HG02588 (cell line): ENCODE results near the gene THAP9.
"Not testable (repeated sequence)": the region's sequence is repeated elsewhere in the genome, so short reads cannot be mapped to it uniquely, and the experiment has no call there.

Source experiments
- ATAC-seq: cut with Tn5 transposase; IDR thresholded peaks from one replicate; pipeline ENCODE4 v1.9.1; 2021; ENCODE audit warnings: mild to moderate bottlenecking, moderate library complexity; ENCODE audit not compliant: unreplicated experiment

Gene THAP9

DNA sequence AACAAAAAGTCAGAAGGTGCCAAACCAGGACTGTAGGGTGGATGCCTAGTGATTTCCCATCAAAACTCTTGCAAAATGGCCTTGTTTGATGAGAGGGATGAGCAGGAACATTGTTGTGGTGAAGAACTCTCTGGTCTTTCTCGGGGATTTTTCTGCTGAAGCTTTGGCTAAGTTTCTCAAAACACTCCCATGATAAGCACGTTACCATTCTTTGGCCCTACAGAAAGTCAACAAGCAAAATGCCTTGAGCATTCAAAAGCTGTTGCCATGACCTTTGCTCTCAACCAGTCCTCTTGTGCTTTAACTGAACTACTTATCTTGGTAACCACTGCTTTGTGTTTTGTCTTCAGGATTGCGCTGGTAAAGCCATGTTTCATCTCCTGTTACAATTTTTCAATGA lies 6.6 kb upstream of the THAP9 start:
- ATAC-seq = no peak

DNA sequence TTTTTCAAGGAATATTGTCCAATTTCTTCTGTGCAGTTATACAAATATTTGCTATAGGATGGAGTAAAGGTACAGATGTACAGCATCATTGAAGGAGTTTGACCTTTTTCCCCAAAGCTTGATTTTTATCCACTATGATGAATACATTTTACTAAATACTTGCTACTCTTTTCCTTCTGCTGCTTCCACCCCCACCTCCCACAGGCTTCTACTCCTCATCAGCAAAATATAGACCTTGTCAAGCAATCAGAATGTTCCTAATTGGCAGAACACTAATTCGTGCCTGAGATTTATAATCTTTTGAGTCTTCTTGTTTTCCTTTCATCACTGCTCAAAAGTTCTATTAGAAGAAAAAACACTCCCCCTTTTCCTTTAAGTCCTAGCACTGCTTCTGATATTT lies 3.8 kb upstream of the THAP9 start:
- no peak for ATAC-seq

DNA sequence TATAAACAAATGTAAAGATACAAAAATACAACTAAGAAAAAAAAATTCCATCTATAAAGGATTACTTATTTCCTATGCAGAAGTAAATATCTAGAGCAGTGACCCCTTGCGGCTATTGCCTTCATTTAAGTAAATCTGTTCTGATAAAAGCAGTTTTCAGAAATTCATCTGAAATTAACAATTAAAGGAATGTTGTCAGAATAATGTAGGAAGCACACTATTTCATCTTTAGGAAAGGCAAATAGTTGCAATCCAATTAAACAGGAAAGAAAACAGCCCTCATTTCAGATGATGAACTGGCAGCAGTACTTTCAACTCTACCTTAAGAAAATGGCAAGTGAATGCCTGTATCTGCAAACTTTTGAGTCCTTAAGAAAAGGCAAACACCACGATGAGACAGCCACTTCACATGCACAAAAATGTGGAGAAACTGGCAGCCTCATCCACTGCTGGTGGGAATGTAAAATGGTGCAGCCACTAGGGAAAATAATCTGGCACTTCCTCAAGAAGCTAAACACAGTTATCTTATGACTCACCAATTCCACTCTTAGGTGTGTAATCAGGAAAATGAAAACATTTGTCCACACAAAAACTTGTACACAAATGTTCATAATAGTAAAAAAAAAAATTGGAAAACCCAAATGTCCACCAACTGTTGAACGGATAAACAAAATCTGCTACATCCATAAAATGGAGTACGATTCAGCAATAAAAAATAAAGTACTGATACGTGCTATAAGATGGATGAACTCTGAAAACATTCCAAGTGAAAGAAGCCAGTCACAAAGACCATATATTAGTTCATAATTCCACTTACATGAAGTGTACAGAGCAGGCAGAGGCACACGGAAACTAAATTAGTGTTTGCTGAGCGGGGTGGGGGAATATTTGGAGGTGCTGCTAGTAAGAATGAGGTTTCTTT lies 2.0 kb upstream of the THAP9 start:
- no peak for ATAC-seq

DNA sequence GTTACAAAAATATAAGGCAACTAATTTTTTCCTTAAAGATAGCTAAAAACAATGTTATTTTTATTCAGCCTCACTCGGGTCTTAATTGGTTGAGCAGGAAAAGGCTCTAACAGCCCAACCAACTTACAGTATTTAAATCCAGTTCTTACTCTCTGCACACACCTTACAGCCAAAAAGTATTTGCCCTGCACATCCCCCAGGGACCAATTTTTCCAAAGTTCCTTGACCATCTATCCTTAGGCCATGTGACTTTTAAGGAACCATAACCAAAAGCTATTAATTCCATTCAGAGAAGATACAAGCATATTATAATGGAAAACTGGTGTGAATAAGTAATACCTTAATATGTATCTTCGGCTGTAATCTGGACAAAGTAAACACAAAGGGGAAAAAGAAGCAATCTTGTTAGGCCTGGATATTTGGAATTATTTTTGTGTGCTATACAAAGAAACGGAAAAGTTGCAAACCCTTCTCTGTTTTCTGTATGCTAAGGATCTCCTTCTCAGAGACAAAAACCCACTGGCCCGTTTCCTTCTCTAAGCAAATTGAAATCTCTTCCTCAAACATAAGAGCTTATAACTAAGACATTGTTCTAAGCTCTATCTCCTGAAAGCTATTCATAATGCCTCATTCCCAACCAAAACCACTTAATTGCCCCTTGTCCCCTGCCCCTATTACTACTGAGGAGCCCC lies 1.0 kb upstream of the THAP9 start:
- no peak for ATAC-seq

DNA sequence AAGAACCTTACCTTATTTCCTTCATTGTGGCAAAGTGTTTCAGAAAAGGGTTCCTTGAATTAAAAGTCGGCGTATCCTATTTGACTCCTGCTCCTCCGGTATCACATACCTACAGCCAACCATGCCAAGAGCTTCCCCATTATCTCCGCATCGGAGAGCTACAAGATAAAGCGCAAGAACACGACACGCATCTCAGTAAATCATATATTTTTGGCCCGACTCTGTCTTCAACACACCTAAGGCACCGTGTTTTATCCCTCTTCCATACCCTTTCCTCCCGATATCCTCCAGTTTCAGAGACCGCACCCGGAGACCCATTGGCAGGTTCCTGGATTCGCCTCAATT lies 497 bp upstream of the THAP9 start:
- ATAC-seq = peak; percentile 1

DNA sequence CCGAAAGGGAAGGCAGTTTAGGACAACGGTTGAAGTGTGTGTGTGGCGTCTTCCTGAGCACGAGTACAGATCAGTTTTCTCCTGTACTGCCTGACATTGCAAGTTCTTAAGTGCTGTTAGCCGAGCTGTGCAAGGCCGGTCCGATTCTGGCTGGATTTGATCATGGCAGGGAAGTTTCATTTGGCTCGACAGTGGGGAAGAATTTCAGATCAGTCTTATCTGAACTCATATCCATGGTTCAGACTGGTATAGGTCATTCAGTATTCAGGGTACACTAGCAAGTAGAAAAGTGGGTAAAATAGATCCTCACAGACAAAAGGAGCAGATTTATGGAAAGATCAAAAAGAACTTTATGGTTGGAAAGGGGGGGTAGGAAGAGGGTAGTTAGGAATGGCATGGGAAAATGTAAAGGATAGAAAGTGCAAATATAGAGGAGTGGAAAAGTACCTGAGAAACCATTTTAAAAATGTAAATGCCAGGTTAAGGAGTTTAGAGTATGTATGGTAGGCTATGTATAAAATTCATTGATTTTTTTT lies 716 bp downstream of the THAP9 start:
- ATAC-seq = no peak

DNA sequence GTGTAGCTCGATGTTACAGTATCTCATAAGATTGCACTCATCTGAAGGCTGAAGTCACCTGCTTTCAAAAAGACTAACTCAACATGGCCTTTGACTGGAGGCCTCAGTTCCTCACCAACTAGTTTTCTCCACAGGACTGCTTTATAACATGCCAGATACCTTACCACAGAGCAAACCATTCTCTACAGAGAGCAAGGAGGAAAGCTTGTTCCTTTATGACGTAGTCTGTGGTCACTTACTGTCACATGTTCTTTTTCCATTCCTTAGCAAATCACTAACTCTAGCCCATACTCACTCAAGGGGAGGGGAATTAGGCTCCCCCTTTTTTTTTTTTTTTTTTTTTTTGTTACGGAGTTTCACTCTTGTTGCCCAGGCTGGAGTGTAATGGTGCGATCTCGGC lies 3.2 kb downstream of the THAP9 start:
- no peak for ATAC-seq

DNA sequence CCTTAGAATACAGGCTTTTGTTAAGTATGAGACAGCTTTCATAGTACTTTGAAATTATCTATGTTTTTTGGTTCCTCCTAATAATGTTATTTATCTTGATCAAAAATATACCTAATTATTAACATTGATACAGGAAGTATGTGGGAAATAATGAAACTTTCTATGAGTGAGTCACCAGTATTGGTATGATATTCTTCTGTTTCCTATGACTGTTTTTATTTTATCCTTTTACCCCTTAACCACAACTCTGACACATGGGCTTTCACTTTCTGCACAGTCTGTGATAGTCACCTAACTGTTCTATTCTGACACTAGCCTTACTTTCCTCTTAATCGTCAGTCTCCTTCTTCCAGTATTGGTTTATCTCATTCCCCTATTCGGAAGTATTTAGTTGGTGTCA lies 4.7 kb downstream of the THAP9 start:
- ATAC-seq = peak; percentile 29

DNA sequence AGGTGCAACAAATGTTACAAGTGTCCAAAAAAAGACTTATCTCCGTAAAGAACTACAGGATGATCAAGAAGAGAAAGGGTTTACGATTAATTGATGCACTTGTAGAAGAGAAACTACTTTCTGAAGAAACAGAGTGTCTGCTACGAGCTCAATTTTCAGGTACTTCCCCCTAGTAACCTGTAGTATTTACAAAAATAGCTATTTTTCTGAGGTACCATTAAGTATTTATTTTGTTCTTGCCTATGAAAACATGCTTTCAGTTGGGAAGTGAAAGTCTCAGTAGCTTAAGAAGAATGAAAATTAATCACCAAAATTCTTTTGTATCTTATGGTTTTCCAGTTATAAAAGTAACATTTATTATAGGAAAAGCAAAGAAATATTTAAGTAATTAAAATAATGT lies 5.9 kb downstream of the THAP9 start:
- no peak for ATAC-seq

DNA sequence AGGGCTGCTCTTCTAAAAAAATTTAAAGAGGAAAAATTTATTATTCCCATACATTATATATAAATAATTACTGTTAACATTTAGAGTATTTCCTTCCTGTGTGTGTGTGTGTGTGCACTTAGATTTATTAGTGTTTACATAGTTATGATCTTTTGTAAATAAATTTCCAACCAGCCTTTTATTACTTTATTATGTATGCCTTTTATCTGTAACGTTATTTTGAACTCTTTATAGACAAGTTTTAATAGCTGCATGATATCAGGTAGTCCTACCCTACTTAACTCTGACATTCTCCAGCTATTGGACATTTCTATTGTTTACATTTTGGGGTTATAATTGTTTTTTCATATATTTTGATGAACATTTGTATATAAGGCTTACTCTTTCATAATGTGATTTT lies 8.8 kb downstream of the THAP9 start:
- ATAC-seq = no peak

DNA sequence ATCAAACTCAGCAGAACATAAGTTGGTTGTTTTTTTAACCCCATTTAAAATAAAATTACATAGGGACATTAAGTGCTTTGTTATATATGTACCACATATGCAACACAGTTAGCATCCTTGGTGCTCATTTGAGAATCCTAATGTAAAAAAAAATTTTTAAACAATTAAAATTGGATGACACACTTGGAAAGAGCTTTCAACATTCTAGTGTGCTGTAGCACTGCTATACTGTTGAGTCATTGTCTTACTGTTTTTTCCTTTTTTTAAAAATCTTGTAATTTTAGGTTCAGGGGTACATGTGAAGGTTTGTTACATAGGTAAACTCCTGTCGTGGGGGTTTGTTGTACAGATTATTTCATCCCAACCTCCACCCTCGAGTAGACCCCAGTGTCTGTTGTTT lies 12.8 kb downstream of the THAP9 start:
- no peak for ATAC-seq

DNA sequence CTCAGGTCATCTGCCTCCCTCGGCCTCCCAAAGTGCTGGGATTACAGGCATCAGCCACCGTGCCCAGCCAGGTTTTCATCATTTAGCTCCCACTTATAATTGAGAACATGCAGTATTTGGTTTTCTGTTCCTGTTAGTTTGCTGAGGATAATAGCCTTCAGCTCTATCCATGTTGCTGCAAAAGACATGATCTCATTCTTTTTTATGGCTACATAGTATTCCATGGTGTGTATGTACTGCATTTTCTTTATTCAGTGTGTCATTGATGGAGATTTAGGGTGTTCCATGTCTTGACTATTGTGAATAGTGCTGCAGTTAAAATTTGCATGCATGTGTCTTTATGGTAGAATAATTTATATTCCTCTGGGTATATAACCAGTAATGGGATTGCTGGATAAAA lies 13.4 kb downstream of the THAP9 start:
- not testable (repeated sequence) for ATAC-seq

DNA sequence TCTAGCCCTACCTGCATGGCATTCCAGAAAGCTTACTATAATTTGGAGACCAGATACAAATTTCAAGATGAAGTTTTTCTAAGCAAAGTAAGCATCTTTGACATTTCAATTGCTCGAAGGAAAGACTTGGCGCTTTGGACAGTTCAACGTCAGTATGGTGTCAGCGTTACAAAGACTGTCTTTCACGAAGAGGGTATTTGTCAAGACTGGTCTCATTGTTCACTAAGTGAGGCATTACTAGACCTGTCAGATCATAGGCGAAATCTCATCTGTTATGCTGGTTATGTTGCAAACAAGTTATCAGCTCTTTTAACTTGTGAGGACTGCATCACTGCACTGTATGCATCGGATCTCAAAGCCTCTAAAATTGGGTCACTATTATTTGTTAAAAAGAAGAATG lies 17.6 kb downstream of the THAP9 start:
- ATAC-seq = no peak

DNA sequence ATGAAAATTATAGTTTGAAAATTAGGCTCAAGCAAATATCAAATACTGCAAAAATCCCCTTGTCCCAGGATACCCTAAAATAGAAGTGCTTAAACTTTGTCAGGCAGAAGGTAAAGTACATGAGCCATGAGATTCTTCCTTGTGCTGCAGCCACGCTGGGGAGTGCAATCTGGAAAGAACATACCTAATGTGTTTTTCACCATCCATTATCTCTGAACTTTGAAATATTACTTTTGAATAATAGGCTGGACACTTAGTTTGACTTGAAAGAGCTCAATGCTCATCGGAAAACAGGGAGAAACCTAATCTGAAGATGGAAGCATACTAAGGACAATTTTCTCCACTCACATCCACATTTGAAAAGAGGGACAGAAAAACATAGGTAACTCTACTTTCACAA lies 18.9 kb downstream of the THAP9 start:
- ATAC-seq = no peak

DNA sequence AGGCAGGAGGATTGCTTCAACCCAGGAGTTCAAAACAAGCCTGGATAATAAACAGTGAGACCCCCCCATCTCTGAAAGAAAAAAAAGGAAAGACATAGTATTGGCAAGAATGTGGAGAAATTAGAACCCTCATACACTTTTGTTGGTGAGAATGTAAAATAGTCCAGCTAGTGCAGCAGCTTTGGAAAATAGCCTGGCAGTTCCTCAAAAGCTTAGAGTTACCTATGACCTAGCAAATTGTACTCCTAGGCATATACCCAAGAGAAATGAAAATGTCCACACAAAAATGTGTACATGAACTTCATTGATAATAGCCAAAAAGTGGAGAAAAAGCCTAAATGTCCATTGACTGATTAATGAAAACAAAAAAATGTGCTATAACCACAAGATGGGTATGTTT lies 21.3 kb downstream of the THAP9 start:
- no peak for ATAC-seq

DNA sequence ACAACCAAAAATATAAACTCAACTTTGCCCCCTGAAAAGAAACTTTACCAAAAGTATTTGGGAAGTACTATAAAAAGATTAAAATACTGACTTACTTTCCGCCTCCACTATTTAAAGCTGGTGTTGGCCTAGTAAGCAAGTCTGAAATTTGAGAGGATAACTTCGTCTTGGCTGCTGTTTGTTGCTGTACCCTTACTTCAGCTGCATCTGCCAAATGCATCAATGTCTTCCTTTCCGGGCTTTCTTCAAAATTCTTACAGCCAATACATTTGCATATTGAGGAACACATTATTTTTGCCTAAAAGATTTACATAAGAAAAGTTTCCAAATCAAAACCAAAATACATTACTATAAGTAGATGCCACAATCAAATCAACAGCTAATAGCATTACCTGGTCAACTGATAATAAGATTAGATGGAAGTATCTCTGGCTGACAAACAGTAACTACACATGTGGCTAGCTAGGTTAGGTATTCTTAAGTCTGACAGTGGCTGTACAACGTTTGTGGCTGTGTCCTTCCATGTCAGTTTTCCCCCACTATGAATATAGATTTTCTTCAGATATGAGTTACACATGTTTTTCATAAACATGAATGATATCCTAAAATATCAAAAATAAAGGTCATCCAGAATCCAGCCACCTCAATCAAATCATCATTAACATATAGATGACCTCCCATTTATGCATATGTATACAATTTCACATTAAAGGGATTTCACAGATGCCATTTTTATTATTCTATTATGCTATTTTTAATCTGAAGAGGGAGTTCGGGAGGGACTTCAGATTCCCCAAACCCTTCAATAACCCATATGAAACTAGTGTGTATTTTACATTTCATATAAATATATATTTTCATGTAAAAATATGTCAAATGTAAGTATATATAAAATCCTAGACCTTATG lies 30.6 kb downstream of the THAP9 start:
- ATAC-seq = no peak

DNA sequence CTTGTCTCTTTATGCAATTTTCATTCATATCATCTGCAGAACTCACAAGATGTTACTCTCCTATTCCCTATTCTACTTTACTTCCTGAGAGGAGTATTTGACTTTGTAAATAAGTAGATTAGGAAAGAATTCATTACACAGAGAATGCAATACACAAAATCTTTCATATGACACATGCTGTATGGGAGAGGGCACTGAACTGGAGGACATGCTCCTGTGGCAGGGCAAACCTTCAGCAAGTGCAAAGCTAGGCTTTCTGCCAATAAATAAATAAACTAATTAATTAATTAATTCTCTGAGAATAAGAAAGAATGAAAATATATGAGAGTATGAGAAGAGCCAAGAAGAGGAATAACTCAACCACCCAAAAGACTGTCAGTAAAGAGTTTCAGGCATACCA lies 33.9 kb downstream of the THAP9 start:
- no peak for ATAC-seq

DNA sequence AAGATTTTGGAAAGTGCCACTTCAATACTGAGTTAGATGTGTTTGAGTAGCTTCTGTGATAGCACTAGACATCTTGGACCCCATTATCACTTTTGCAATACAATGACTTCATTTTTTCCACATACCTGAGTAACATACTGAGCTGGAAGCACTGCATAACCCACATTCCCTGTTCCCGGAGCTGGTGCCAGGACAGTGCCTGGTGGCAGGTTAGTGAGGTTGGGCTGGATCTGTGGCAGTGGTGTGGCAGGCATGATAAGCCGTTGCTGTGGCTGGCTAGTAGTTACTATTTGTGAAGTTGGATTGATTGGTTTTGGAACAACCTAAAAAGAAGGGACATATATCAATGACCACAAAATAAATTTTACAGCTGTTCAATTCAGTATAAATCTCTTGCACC lies 38.9 kb downstream of the THAP9 start:
- ATAC-seq = no peak

DNA sequence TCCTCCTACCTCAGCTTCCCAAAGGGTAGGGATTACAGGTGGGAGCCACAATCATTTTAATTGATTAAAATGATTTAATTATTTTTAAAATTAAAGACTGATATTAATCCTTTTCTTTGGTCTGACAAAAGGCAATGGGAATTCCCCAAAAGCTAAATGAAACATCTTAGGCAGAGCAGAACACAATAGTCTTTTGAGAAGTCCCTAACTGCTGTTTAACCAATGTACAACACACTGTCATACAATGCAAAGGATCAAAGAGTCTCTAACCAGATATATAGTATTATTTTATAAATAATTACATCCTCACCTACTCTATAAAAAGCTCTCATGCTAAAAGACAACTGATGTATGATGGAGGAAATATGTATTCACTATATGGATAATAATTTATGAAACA lies 47.0 kb downstream of the THAP9 start:
- ATAC-seq = no peak

DNA sequence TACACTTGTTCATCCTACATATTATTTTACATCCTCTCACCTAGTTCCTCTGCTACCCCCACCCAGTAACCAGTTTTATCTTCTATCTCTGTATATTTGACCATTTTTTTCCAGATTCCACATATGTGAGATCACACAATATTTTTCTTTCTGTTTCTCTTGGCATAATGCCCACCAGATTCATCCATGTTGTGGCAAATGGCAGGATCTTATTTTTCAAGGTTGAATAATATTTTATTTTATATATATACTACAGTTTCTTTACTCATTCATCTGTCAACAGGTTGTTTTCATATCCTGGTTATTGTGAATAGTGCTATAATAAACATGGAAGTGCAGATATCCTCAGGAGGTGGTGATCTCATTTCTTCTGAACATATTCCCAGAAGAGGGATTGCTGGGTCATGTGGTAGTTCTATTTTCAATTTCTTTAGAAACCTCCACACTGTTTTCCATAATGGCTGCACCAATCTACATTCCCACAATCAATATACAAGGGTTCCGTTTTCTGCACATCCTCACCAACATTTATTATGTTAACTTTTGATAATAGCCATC lies 48.2 kb downstream of the THAP9 start:
- no peak for ATAC-seq

DNA sequence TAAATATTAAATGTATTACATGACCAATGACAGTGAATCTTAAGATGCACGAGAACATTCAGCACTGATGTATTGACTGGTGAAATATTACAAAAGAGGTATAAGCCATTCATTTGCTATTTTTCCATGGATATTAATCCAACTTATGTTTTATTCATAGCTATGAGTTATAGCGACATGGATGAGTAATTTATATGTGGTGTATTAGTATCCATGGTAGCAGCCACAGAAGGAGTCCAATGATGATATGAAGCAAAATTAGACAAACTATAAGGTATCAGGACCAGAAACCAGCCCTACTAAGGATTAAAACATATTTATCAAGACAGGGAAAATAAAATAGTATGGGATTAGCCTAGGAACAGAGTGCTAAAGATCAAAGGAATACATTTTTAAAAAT lies 50.7 kb downstream of the THAP9 start:
- no peak for ATAC-seq
